ENCODE data around the gene ZNF37A.

Gene ZNF37A

GRCh38 chr10:38094158-38094926 lies at the start of gene ZNF37A:
ZNF37A (plus strand) TSS chr10:38094337; CDS start chr10:38096618, 2,281 bp downstream.
- Histone ChIP-seq H3K27me3 (ENCODE audit: insufficient read depth, low read length, poor library complexity, severe bottlenecking) (no peaks in the 10 kb centered on the region), H3K4me2 (ENCODE audit: low read depth, low read length, poor library complexity, severe bottlenecking) (peak within 1 kb of the TSS; percentile 96), H3K9ac (ENCODE audit: low read depth, low read length, poor library complexity, severe bottlenecking) (peak within 1 kb of the TSS; percentile 94), H3K4me3 (ENCODE audit: low read length, poor library complexity, severe bottlenecking) (peak within 1 kb of the TSS; percentile 88), H2AFZ (ENCODE audit: low read length) (peak within 1 kb of the TSS; percentile 96), H3K4me1 (ENCODE audit: insufficient read depth, low read length, poor library complexity, severe bottlenecking) (peaks cover 20% of the 10 kb centered on the region), H3K9me3 (ENCODE audit: insufficient read depth, low read depth, low read length) (no peaks in the 10 kb centered on the region), H3K9me2 (replicated peaks; ENCODE audit: low read depth, low read length) (no peaks in the 10 kb centered on the region), H4K20me1 (ENCODE audit: insufficient read depth, low read length, poor library complexity, severe bottlenecking) (peaks cover 4% of the 10 kb centered on the region), H3K36me3 (ENCODE audit: insufficient read depth, low read length) (peaks cover 4% of the 10 kb centered on the region; the same call in 1 of the 2 replicates), H3K79me2 (ENCODE audit: insufficient read depth, low read length) (peaks cover 28% of the 10 kb centered on the region), H3F3A (ENCODE audit: low read depth) (no peaks in the 10 kb centered on the region)
- no peak; the same call in 1 of the 2 replicates for TF ChIP-seq CTCF (conservative IDR thresholded peaks at IDR 0.05; ENCODE audit: low read length)
- TF ChIP-seq EZH2phosphoT487 (IDR thresholded peaks at IDR 0.05; ENCODE audit: borderline replicate concordance): no peak

GRCh38 chr10:38045129-38045528 lies 49.0 kb upstream of the ZNF37A start:
- Histone ChIP-seq H3K4me2 (ENCODE audit: low read depth, low read length, poor library complexity, severe bottlenecking) (no peak overlapping the region), H3K36me3 (ENCODE audit: insufficient read depth, low read length) (peaks cover 30% of the 10 kb centered on the region; the same call in 1 of the 2 replicates), H3K79me2 (ENCODE audit: insufficient read depth, low read length) (peaks cover 19% of the 10 kb centered on the region; the same call in 1 of the 2 replicates), H3K4me1 (ENCODE audit: insufficient read depth, low read length, poor library complexity, severe bottlenecking) (peaks cover 7% of the 10 kb centered on the region), H3K4me3 (ENCODE audit: low read length, poor library complexity, severe bottlenecking) (no peak overlapping the region), H2AFZ (ENCODE audit: low read length) (no peak overlapping the region), H3K9ac (ENCODE audit: low read depth, low read length, poor library complexity, severe bottlenecking) (no peak overlapping the region), H4K20me1 (ENCODE audit: insufficient read depth, low read length, poor library complexity, severe bottlenecking) (no peaks in the 10 kb centered on the region), H3K9me2 (replicated peaks; ENCODE audit: low read depth, low read length) (no peaks in the 10 kb centered on the region), H3K9me3 (ENCODE audit: insufficient read depth, low read depth, low read length) (no peaks in the 10 kb centered on the region), H3K27me3 (ENCODE audit: insufficient read depth, low read length, poor library complexity, severe bottlenecking) (no peaks in the 10 kb centered on the region), H3F3A (ENCODE audit: low read depth) (no peaks in the 10 kb centered on the region)
- TF ChIP-seq EZH2phosphoT487 (IDR thresholded peaks at IDR 0.05; ENCODE audit: borderline replicate concordance) (no peak), CTCF (conservative IDR thresholded peaks at IDR 0.05; ENCODE audit: low read length) (no peak)

GRCh38 chr10:38047666-38048065 lies 46.5 kb upstream of the ZNF37A start:
- peaks cover 7% of the 10 kb centered on the region for H3K4me1 ChIP-seq (ENCODE audit: insufficient read depth, low read length, poor library complexity, severe bottlenecking)
- H3K9me3 ChIP-seq (ENCODE audit: insufficient read depth, low read depth, low read length): no peaks in the 10 kb centered on the region
- no peak overlapping the region for H3K4me2 ChIP-seq (ENCODE audit: low read depth, low read length, poor library complexity, severe bottlenecking)
- H3K4me3 ChIP-seq (ENCODE audit: low read length, poor library complexity, severe bottlenecking): no peak overlapping the region
- TF ChIP-seq CTCF (conservative IDR thresholded peaks at IDR 0.05; ENCODE audit: low read length): no peak
- TF ChIP-seq EZH2phosphoT487 (IDR thresholded peaks at IDR 0.05; ENCODE audit: borderline replicate concordance): no peak
- H3K79me2 ChIP-seq (ENCODE audit: insufficient read depth, low read length): peaks cover 5% of the 10 kb centered on the region; the same call in 1 of the 2 replicates
- no peaks in the 10 kb centered on the region for H3K9me2 ChIP-seq (replicated peaks; ENCODE audit: low read depth, low read length)
- H3K36me3 ChIP-seq (ENCODE audit: insufficient read depth, low read length): peaks cover 30% of the 10 kb centered on the region; the same call in 1 of the 2 replicates
- H4K20me1 ChIP-seq (ENCODE audit: insufficient read depth, low read length, poor library complexity, severe bottlenecking): no peaks in the 10 kb centered on the region
- H3K9ac ChIP-seq (ENCODE audit: low read depth, low read length, poor library complexity, severe bottlenecking): no peak overlapping the region
- no peak overlapping the region for H2AFZ ChIP-seq (ENCODE audit: low read length)
- no peaks in the 10 kb centered on the region for H3F3A ChIP-seq (ENCODE audit: low read depth)
- H3K27me3 ChIP-seq (ENCODE audit: insufficient read depth, low read length, poor library complexity, severe bottlenecking): no peaks in the 10 kb centered on the region
